ENCODE results near the gene WIPF3. TPM values are rescaled to one million over a fixed set of nuclear protein-coding genes. Genes with fewer than 3 reads are reported as not detected.

The WIPF3 gene
- total RNA-seq, 4 donors from 2014 or later: 3.7 to 6.8 (median 5.5) TPM

GRCh38 chr7:29920491-29920890 is 114.2 kb downstream of the WIPF3 start:
- ATAC-seq: no peak
- no peak for TF ChIP-seq POLR2A (IDR thresholded peaks at IDR 0.05)
- TF ChIP-seq EP300 (IDR thresholded peaks at IDR 0.05): no peak
- no peak for TF ChIP-seq CTCF (IDR thresholded peaks at IDR 0.05)
- TF ChIP-seq POLR2AphosphoS5 (IDR thresholded peaks at IDR 0.05): no peak
- Histone ChIP-seq H3K36me3 (peaks cover 0 to 61% of the 10 kb centered on the region in 2 donors), H3K4me1 (peaks cover 0 to 11% (median 4%) of the 10 kb centered on the region in 3 donors), H3K4me3 (no peak overlapping the region), H3K9me3 (no peaks in the 10 kb centered on the region), H3K27me3 (no peaks in the 10 kb centered on the region), H3K27ac (no peak overlapping the region)
- 75 to 96% methylated on average over 3 to 5 of the region's 5 CpGs for WGBS, 2 donors (ENCODE audit: low coverage in 1 of 2)

- Histone ChIP-seq H3K36me3 (peaks cover 0 to 71% of the 10 kb centered on the region in 2 donors), H3K9me3 (no peaks in the 10 kb centered on the region), H3K27me3 (no peaks in the 10 kb centered on the region), H3K4me1 (peaks cover 0 to under 1% (median 0%) of the 10 kb centered on the region in 3 donors), H3K27ac (no peak overlapping the region), H3K4me3 (no peak overlapping the region)
- ATAC-seq: peak; percentile 58
- 40 to 47% methylated on average over 3 to 4 of the region's 4 CpGs for WGBS, 2 donors (ENCODE audit: low coverage in 1 of 2)
- no peak for TF ChIP-seq EP300 (IDR thresholded peaks at IDR 0.05)
- TF ChIP-seq POLR2AphosphoS5 (IDR thresholded peaks at IDR 0.05): peak; percentile 23
- TF ChIP-seq CTCF (IDR thresholded peaks at IDR 0.05): peak; percentile 76 to 85 (median 84)
These were observed 115.2 kb downstream of the WIPF3 start for GRCh38 chr7:29921404-29922010.

- TF ChIP-seq EP300 (IDR thresholded peaks at IDR 0.05): no peak
- no peak for TF ChIP-seq POLR2A (IDR thresholded peaks at IDR 0.05)
- no peak for TF ChIP-seq CTCF (IDR thresholded peaks at IDR 0.05)
- no peak for TF ChIP-seq POLR2AphosphoS5 (IDR thresholded peaks at IDR 0.05)
- Histone ChIP-seq H3K4me1 (no peaks in the 10 kb centered on the region), H3K36me3 (peaks cover 0 to 84% of the 10 kb centered on the region in 2 donors), H3K4me3 (no peak overlapping the region), H3K9me3 (no peaks in the 10 kb centered on the region), H3K27ac (no peak overlapping the region), H3K27me3 (no peaks in the 10 kb centered on the region)
- 65 to 73% methylated on average over 4 to 5 of the region's 7 CpGs for WGBS, 2 donors (ENCODE audit: low coverage in 1 of 2)
- ATAC-seq: no peak
These were observed 116.8 kb downstream of the WIPF3 start for GRCh38 chr7:29922921-29923700.

- Histone ChIP-seq H3K9me3 (no peaks in the 10 kb centered on the region), H3K4me3 (no peak overlapping the region), H3K4me1 (no peaks in the 10 kb centered on the region), H3K27me3 (no peaks in the 10 kb centered on the region), H3K27ac (no peak overlapping the region), H3K36me3 (peaks cover 0 to 87% of the 10 kb centered on the region in 2 donors)
- no peak for ATAC-seq
- WGBS, 2 donors (ENCODE audit: low coverage in 1 of 2): 65 to 73% methylated on average over 4 to 6 of the region's 9 CpGs
- TF ChIP-seq POLR2AphosphoS5 (IDR thresholded peaks at IDR 0.05) (no peak), CTCF (IDR thresholded peaks at IDR 0.05) (no peak), EP300 (IDR thresholded peaks at IDR 0.05) (no peak)
These were observed 117.7 kb downstream of the WIPF3 start for GRCh38 chr7:29924006-29924405.

GRCh38 chr7:29924684-29925083 is 118.4 kb downstream of the WIPF3 start:
- ATAC-seq: no peak
- Histone ChIP-seq H3K4me3 (no peak overlapping the region), H3K9me3 (no peaks in the 10 kb centered on the region), H3K36me3 (peaks cover 0 to 88% of the 10 kb centered on the region in 2 donors), H3K27me3 (no peaks in the 10 kb centered on the region), H3K27ac (no peak overlapping the region), H3K4me1 (no peaks in the 10 kb centered on the region)
- 94 to 100% methylated on average over 1 to 2 of the region's 2 CpGs for WGBS, 2 donors (ENCODE audit: low coverage in 1 of 2)
- TF ChIP-seq EP300 (IDR thresholded peaks at IDR 0.05): no peak
- no peak for TF ChIP-seq POLR2AphosphoS5 (IDR thresholded peaks at IDR 0.05)
- TF ChIP-seq POLR2A (IDR thresholded peaks at IDR 0.05): no peak
- TF ChIP-seq CTCF (IDR thresholded peaks at IDR 0.05): no peak

All from gastroesophageal sphincter (tissue), 4 donors.